Caco-2 (cell line): ENCODE results near the gene MRPL19. TPM values are rescaled to one million over a fixed set of nuclear protein-coding genes. Genes with fewer than 3 reads are reported as not detected.

ENCODE experiments used
- BruUV-seq: library from RNA; stranded (reverse); fragments of 400-500 nt; replicated peaks from 2 replicates; lab custom pipeline; 2021; lab: Mats Ljungman, UMichigan
- CTCF ChIA-PET: fragments of 300-600 bp; sonication (Branson Sonifier 250); formaldehyde crosslinking; loops from one replicate; lab custom pipeline; 2022; ENCODE audit warnings: antibody characterized with exemption; lab: Charles Lee
- POLR2A ChIA-PET: fragments of 300-600 bp; sonication (Branson Sonifier 250); formaldehyde crosslinking; loops from one replicate; lab custom pipeline; 2022; ENCODE audit warnings: antibody characterized with exemption; lab: Charles Lee
- DNase-seq, 2 experiments: peaks; one replicate each; pipeline versions ENCODE4 v3.0.0 to v3.0.0-alpha.2; 2020 to 2022
- H3K27me3 ChIP-seq: replicated peaks from 2 replicates; pipeline ENCODE4 v1.6.0; 2011; ENCODE audit warnings: low read length; ENCODE audit not compliant: control insufficient read depth, insufficient read depth
- H3K36me3 ChIP-seq: 2 replicates; pipeline ENCODE4 v1.5.1; 2011; ENCODE audit warnings: low read length; ENCODE audit not compliant: control insufficient read depth, insufficient read depth
- H3K4me1 ChIP-seq: fragments of 250-450 bp; sonication (Bioruptor Pico); 2 replicates; pipeline ENCODE4 v1.5.1; 2020; ENCODE audit warnings: mild to moderate bottlenecking
- H3K4me3 ChIP-seq: 2 replicates; pipeline ENCODE4 v1.5.1; 2011; ENCODE audit warnings: low read depth, mild to moderate bottlenecking, control low read depth, low read length
- H3K9me3 ChIP-seq: fragments of 250-450 bp; sonication (Bioruptor Pico); 2 replicates; pipeline ENCODE4 v1.5.1; 2020; ENCODE audit warnings: mild to moderate bottlenecking, moderate library complexity
- H3K27ac Mint-ChIP-seq: one replicate; pipeline ENCODE4 v1.8.0; 2022; ENCODE audit warnings: mixed read lengths; ENCODE audit not compliant: unreplicated experiment
- H3K27me3 Mint-ChIP-seq: one replicate; pipeline ENCODE4 v1.8.0; 2022; ENCODE audit warnings: mixed read lengths; ENCODE audit not compliant: insufficient read depth, unreplicated experiment
- H3K36me3 Mint-ChIP-seq: one replicate; pipeline ENCODE4 v1.8.0; 2022; ENCODE audit warnings: mild to moderate bottlenecking, mixed read lengths; ENCODE audit not compliant: insufficient read depth, unreplicated experiment
- H3K4me1 Mint-ChIP-seq: one replicate; pipeline ENCODE4 v1.8.0; 2022; ENCODE audit warnings: low read depth, mixed read lengths; ENCODE audit not compliant: unreplicated experiment
- H3K4me3 Mint-ChIP-seq: one replicate; pipeline ENCODE4 v1.8.0; 2022; ENCODE audit warnings: mild to moderate bottlenecking, moderate library complexity, mixed read lengths; ENCODE audit not compliant: unreplicated experiment
- H3K9me3 Mint-ChIP-seq: one replicate; pipeline ENCODE4 v1.8.0; 2022; ENCODE audit warnings: mixed read lengths; ENCODE audit not compliant: unreplicated experiment
- CTCF ChIP-seq, 2 experiments: fragments of 200-600 bp in 1 of 2; IDR thresholded peaks; 1 replicate in 1 of 2; 2 replicates in 1 of 2; pipeline versions ENCODE4 v1.5.1 to v1.8.0; 2011 to 2022; ENCODE audit warnings: antibody characterized with exemption in 1 of 2, control low read depth in 1 of 2, inconsistent platforms in 1 of 2, low read depth in 1 of 2, low read length in 1 of 2, mild to moderate bottlenecking in 1 of 2, moderate library complexity in 1 of 2; ENCODE audit not compliant: insufficient read depth in 1 of 2, severe bottlenecking in 1 of 2, unreplicated experiment in 1 of 2
- intact Hi-C: fragments of 100-400 bp; cut with micrococcal nuclease; formaldehyde crosslinking; loops from one replicate; pipeline ENCODE4 v1.10.0; 2022; ENCODE audit not compliant: unreplicated experiment
- total RNA-seq: library from RNA; stranded (reverse); gene quantifications from 2 replicates; pipeline ENCODE4 v1.2.3, GENCODE V29; 2022

The MRPL19 gene
- total RNA-seq, 1 experiment from 2014 or later, result 57.8 TPM

- Histone ChIP-seq H3K36me3 (no peaks in the 10 kb centered on the region), H3K27me3 (no peaks in the 10 kb centered on the region), H3K9me3 (no peaks in the 10 kb centered on the region), H3K4me1 (no peaks in the 10 kb centered on the region), H3K4me3 (no peak overlapping the region)
- Mint-ChIP-seq H3K36me3 (no peaks in the 10 kb centered on the region), H3K4me3 (no peak overlapping the region), H3K4me1 (no peaks in the 10 kb centered on the region), H3K9me3 (peaks cover 11% of the 10 kb centered on the region), H3K27ac (no peak overlapping the region), H3K27me3 (peaks cover 12% of the 10 kb centered on the region)
- no peak for DNase-seq
- CTCF ChIA-PET, result no interaction called here
- POLR2A ChIA-PET, result no interaction called here
- TF ChIP-seq CTCF (IDR thresholded peaks at IDR 0.05; ENCODE audit: insufficient read depth in 1 of 2, low read depth in 1 of 2, low read length in 1 of 2, severe bottlenecking in 1 of 2, unreplicated experiment in 1 of 2), result no peak
- intact Hi-C loops, result no loop called here
- BruUV-seq, result no TSS peak
Measured at GRCh38 chr2:75736276-75736675, 89.7 kb downstream of the MRPL19 start.

GRCh38 chr2:75737961-75738360 is 91.4 kb downstream of the MRPL19 start:
- Histone ChIP-seq H3K4me1 (no peaks in the 10 kb centered on the region), H3K4me3 (no peak overlapping the region), H3K36me3 (no peaks in the 10 kb centered on the region), H3K9me3 (no peaks in the 10 kb centered on the region; the same call in 1 of the 2 replicates), H3K27me3 (no peaks in the 10 kb centered on the region)
- ChIA-PET CTCF (no interaction called here), POLR2A (no interaction called here)
- no TSS peak for BruUV-seq
- no peak overlapping the region for H3K4me3 Mint-ChIP-seq
- no peak for TF ChIP-seq CTCF (IDR thresholded peaks at IDR 0.05; ENCODE audit: insufficient read depth in 1 of 2, low read depth in 1 of 2, low read length in 1 of 2, severe bottlenecking in 1 of 2, unreplicated experiment in 1 of 2)
- no peaks in the 10 kb centered on the region for H3K4me1 Mint-ChIP-seq
- no peak for DNase-seq
- peaks cover 15% of the 10 kb centered on the region for H3K9me3 Mint-ChIP-seq
- intact Hi-C loops, result no loop called here
- H3K36me3 Mint-ChIP-seq, result no peaks in the 10 kb centered on the region
- peaks cover 5% of the 10 kb centered on the region for H3K27me3 Mint-ChIP-seq
- no peak overlapping the region for H3K27ac Mint-ChIP-seq

Other genes starting within 250 kb of the MRPL19 start
- 0.25 and 0.53 TPM in 2 replicates for gene EVA1A, start 85.8 kb upstream of the MRPL19 start, total RNA-seq
- 22.5 and 26.4 TPM in 2 replicates for gene GCFC2, start 64.1 kb downstream of the MRPL19 start, total RNA-seq